Measurements from ENCODE around the gene UBB.

Gene UBB

GRCh38 chr17:16381496-16381820 lies 567 bp downstream of the UBB start:
- TF ChIP-seq POLR2AphosphoS5 (IDR thresholded peaks at IDR 0.05; ENCODE audit: low read depth, low read length), result no peak
- TF ChIP-seq SIN3A (IDR thresholded peaks at IDR 0.05; ENCODE audit: borderline replicate concordance, insufficient read depth, low read length), result no peak; the same call in 1 of the 2 replicates
- TF ChIP-seq REST (IDR thresholded peaks at IDR 0.05; ENCODE audit: insufficient read depth in 1 of 2, low read depth in 2 of 2, low read length in 2 of 2), result no peak
- no peak for TF ChIP-seq FOXP2 (optimal IDR thresholded peaks at IDR 0.05; ENCODE audit: borderline replicate concordance, extremely low read depth, extremely low read length, insufficient read depth)
- TF ChIP-seq TAF1 (IDR thresholded peaks at IDR 0.05; ENCODE audit: borderline replicate concordance, insufficient read depth, low read length), result no peak

DNA sequence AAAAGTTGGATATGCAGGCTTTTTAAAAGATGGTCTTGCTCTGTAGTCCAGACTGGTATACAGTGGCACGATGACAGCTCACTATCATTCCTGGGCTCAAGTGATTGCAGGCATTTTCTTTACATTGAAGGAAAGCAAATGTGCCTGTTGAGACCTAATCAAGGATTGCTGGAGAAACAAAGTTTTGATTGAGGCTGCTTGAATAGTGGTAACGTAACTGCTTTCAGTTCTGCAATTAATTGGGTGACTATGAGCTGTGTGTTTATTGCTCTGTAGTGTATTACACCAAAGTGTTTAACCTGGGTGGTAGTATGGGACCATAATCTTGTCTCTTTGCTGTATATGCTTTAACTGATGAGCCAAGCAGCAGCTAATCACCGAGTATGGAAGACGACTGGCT lies 2.3 kb downstream of the UBB start:
- TF ChIP-seq POLR2AphosphoS5 (IDR thresholded peaks at IDR 0.05; ENCODE audit: low read depth, low read length) (peak; percentile 19; the same call in 1 of the 2 replicates), SIN3A (IDR thresholded peaks at IDR 0.05; ENCODE audit: borderline replicate concordance, insufficient read depth, low read length) (no peak)

DNA sequence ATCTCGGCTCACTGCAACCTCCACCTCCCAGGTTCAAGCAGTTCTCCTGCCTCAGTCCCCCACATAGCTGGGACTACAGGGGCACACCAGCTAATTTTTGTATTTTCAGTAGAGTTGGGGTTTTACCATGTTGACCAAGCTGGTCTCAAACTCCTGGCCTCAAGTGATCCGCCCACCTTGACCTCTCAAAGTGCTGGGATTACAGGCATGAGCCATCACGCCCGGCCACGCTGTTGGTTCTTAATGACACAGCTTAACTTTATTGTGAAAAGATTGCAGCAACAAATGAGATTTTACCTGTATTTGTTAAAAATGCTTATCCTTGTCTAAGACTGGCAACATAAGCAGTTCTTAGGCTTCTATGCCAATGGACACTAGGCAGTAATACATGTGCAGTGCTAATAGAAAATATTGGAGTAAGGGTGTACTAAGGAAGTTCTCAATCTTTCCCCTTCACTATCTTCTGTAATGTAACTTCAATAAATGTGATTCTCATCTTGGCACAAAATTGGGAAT lies 2.9 kb downstream of the UBB start:
- no peak for TF ChIP-seq POLR2AphosphoS5 (IDR thresholded peaks at IDR 0.05; ENCODE audit: low read depth, low read length)
- no peak for TF ChIP-seq SIN3A (IDR thresholded peaks at IDR 0.05; ENCODE audit: borderline replicate concordance, insufficient read depth, low read length)
- TF ChIP-seq FOXP2 (optimal IDR thresholded peaks at IDR 0.05; ENCODE audit: borderline replicate concordance, extremely low read depth, extremely low read length, insufficient read depth), result no peak
- TF ChIP-seq TAF1 (IDR thresholded peaks at IDR 0.05; ENCODE audit: borderline replicate concordance, insufficient read depth, low read length), result no peak
- TF ChIP-seq REST (IDR thresholded peaks at IDR 0.05; ENCODE audit: insufficient read depth in 1 of 2, low read depth in 2 of 2, low read length in 2 of 2), result no peak

- TF ChIP-seq POLR2AphosphoS5 (IDR thresholded peaks at IDR 0.05; ENCODE audit: low read depth, low read length) (peak; percentile 53; the same call in 1 of the 2 replicates), TAF1 (IDR thresholded peaks at IDR 0.05; ENCODE audit: borderline replicate concordance, insufficient read depth, low read length) (no peak)
Observed at GRCh38 chr17:16384557-16384956, 3.7 kb downstream of the UBB start.

DNA sequence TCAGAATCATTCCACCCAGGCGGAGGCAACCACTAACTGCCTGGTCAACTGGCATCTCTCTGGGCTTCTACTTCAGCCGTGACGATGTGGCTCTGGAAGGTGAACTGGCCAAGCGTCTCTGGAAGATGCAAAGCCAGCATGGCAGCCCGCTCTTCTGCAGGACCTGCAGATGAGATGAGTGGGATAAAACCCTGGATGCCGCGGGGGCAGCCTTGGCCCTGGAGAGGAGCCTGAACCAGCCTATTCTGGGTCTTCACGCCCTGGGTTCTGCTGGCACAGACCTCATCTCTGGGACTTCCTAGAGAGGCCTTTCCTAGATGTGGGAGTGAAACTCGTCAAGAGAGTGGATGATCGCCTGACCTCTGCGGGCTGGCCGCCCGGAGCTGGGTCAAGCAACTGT lies 10.6 kb downstream of the UBB start:
- TF ChIP-seq REST (IDR thresholded peaks at IDR 0.05; ENCODE audit: insufficient read depth in 1 of 2, low read depth in 2 of 2, low read length in 2 of 2) (no peak), FOXP2 (optimal IDR thresholded peaks at IDR 0.05; ENCODE audit: borderline replicate concordance, extremely low read depth, extremely low read length, insufficient read depth) (no peak), POLR2AphosphoS5 (IDR thresholded peaks at IDR 0.05; ENCODE audit: low read depth, low read length) (no peak), SIN3A (IDR thresholded peaks at IDR 0.05; ENCODE audit: borderline replicate concordance, insufficient read depth, low read length) (no peak), TAF1 (IDR thresholded peaks at IDR 0.05; ENCODE audit: borderline replicate concordance, insufficient read depth, low read length) (no peak)

DNA sequence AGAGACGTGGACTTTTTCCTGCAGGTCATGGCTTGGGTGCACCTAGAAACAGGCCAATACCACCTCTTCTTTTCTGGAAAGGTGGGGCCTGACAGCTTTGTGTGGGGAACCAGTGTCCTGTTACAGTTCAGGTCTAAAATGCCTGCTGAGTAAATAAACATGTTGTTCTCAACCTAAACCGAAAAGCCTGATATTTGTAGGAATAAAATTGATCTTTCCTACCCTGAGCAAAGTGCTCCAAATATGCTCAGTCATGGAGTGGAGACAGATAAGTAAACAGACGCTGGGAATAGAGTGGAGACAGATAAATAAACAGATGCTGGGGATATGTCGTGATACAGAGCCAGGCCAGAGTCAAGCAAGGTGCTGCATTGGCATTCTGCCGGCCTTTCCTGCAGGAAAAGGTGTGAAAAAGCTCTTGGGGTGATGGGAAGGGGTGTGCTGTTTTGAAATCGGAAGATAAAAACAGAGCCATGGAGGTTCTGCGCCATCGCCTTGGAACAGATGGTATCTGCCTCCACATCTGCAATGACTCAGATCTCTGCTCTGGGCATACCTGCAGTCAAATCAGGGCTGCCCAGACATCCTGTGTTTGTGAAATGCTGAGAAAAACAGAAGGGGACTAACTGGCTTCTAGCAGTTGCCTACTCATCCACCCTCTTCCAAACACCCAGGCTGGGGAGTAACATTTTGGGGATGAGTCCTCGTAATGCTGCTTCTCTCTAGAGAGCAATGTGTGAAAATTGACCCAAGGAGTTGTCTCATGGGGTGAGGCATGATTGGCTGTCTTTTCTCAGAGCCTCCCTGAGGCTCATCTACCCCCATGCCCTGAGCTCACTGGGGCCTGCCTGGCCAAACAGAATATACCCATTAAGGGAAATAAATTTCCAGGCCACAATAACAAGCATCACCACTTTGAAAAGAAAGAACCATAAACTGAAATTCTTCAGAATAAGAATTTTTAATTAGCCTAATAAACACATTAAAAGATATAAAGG lies 17.7 kb downstream of the UBB start:
- TF ChIP-seq POLR2AphosphoS5 (IDR thresholded peaks at IDR 0.05; ENCODE audit: low read depth, low read length) (no peak), FOXP2 (optimal IDR thresholded peaks at IDR 0.05; ENCODE audit: borderline replicate concordance, extremely low read depth, extremely low read length, insufficient read depth) (no peak), SIN3A (IDR thresholded peaks at IDR 0.05; ENCODE audit: borderline replicate concordance, insufficient read depth, low read length) (no peak), REST (IDR thresholded peaks at IDR 0.05; ENCODE audit: insufficient read depth in 1 of 2, low read depth in 2 of 2, low read length in 2 of 2) (no peak), TAF1 (IDR thresholded peaks at IDR 0.05; ENCODE audit: borderline replicate concordance, insufficient read depth, low read length) (no peak)
